GM12878 (cell line): Measurements from ENCODE around the gene ABCF1. TPM values are rescaled to one million over a fixed set of nuclear protein-coding genes. Genes with fewer than 3 reads are reported as not detected.

ENCODE experiments used
- ATAC-seq: fragments of 200-7000 bp; cut with Tn5 transposase; 3 replicates; pipeline ENCODE4 v1.9.1; 2020; ENCODE audit warnings: mild to moderate bottlenecking, moderate library complexity
- BruUV-seq: library from RNA; stranded (reverse); fragments of 400-500 nt; replicated peaks from 2 replicates; lab custom pipeline; 2021; lab: Mats Ljungman, UMichigan
- CTCF ChIA-PET: fragments of 300-600 bp; sonication (Branson Sonifier 250); formaldehyde crosslinking; extraction: SDS; loops from one replicate; lab custom pipeline; 2021; ENCODE audit warnings: inconsistent platforms; lab: Yijun Ruan, JAX
- POLR2A ChIA-PET: fragments of 350-600 bp; formaldehyde crosslinking; extraction: SDS; loops from one replicate; lab custom pipeline; 2021; ENCODE audit warnings: inconsistent platforms; lab: Charles Lee
- RAD21 ChIA-PET: fragments of 300-600 bp; sonication (Branson Sonifier 250); formaldehyde crosslinking; loops from one replicate; lab custom pipeline; 2023; ENCODE audit warnings: antibody characterized with exemption; ENCODE audit not compliant: unreplicated experiment; lab: Charles Lee
- SMC1A ChIA-PET: fragments of 300-600 bp; sonication (Branson Sonifier 250); formaldehyde crosslinking; loops from one replicate; lab custom pipeline; 2023; ENCODE audit not compliant: unreplicated experiment, uncharacterized antibody; lab: Charles Lee
- DNase-seq: peaks from one replicate; pipeline ENCODE4 v3.0.0-alpha.2; 2011; ENCODE audit warnings: low read depth, low spot score
- FAIRE-seq: peaks from 3 replicates; lab custom pipeline; 2011; peaks lifted over from hg19 to GRCh38; lab: Jason Lieb, UNC
- H2AFZ ChIP-seq: 2 replicates; pipeline ENCODE4 v1.6.0; 2011; ENCODE audit warnings: low read depth, low read length, control low read depth; ENCODE audit not compliant: control insufficient read depth
- H3K27ac ChIP-seq: 2 replicates; pipeline ENCODE4 v1.5.1; 2011; ENCODE audit warnings: control low read depth; ENCODE audit not compliant: control insufficient read depth, insufficient read depth
- H3K27me3 ChIP-seq, 2 experiments: replicated peaks in 1 of 2; 2 replicates each; pipeline versions ENCODE4 v1.6.0 to v1.6.1; 2011; ENCODE audit warnings: low read length in 1 of 2; ENCODE audit not compliant: control insufficient read depth in 2 of 2, insufficient read depth in 2 of 2
- H3K36me3 ChIP-seq, 2 experiments: 2 replicates each; pipeline ENCODE4 v1.5.1; 2011; ENCODE audit warnings: low read length in 1 of 2; ENCODE audit not compliant: control insufficient read depth in 2 of 2, insufficient read depth in 2 of 2
- H3K4me1 ChIP-seq: 2 replicates; pipeline ENCODE4 v1.6.1; 2011; ENCODE audit warnings: mild to moderate bottlenecking, low read length, moderate library complexity, mixed read lengths; ENCODE audit not compliant: control insufficient read depth, insufficient read depth
- H3K4me2 ChIP-seq: 2 replicates; pipeline ENCODE4 v1.6.0; 2011; ENCODE audit warnings: control low read depth; ENCODE audit not compliant: control insufficient read depth, insufficient read depth
- H3K4me3 ChIP-seq: fragments of 200-600 bp; sonication (generic); 2 replicates; pipeline ENCODE4 v1.5.1; 2016
- H3K79me2 ChIP-seq: 2 replicates; pipeline ENCODE4 v1.6.0; 2011; ENCODE audit warnings: low read length; ENCODE audit not compliant: control insufficient read depth, insufficient read depth
- H3K9ac ChIP-seq: 2 replicates; pipeline ENCODE4 v1.8.0; 2011; ENCODE audit warnings: low read length, control low read depth, mixed read lengths; ENCODE audit not compliant: control insufficient read depth, insufficient read depth
- H3K9me3 ChIP-seq: replicated peaks from 3 replicates; pipeline ENCODE4 v1.5.1; 2011; ENCODE audit warnings: mild to moderate bottlenecking, low read length; ENCODE audit not compliant: control insufficient read depth, insufficient read depth
- H4K20me1 ChIP-seq: 2 replicates; pipeline ENCODE4 v1.6.0; 2011; ENCODE audit not compliant: control insufficient read depth, insufficient read depth
- BHLHE40 ChIP-seq, 2 experiments: fragments of 450-650 bp in 1 of 2; IDR thresholded peaks; 2 replicates each; pipeline ENCODE4 v1.6.1; 2011 to 2017; ENCODE audit warnings: low read depth in 2 of 2, borderline replicate concordance in 1 of 2, improper control_type of control experiment in 1 of 2, low read length in 1 of 2, mild to moderate bottlenecking in 1 of 2
- CHD2 ChIP-seq: IDR thresholded peaks from 2 replicates; pipeline ENCODE4 v1.6.1; 2011; ENCODE audit warnings: low read depth, low read length, improper control_type of control experiment, borderline replicate concordance
- DPF2 ChIP-seq: fragments of 450-650 bp; IDR thresholded peaks from 2 replicates; pipeline ENCODE4 v1.6.1; 2017; ENCODE audit warnings: mild to moderate bottlenecking
- IKZF1 ChIP-seq: fragments of 450-650 bp; conservative IDR thresholded peaks from 2 replicates; pipeline ENCODE4 v1.6.1; 2017; ENCODE audit warnings: antibody characterized with exemption, mild to moderate bottlenecking
- MTA2 ChIP-seq: fragments of 450-650 bp; IDR thresholded peaks from 2 replicates; pipeline ENCODE4 v1.6.1; 2016; ENCODE audit warnings: low read depth, mild to moderate bottlenecking, moderate library complexity
- NFYA ChIP-seq: IDR thresholded peaks from 2 replicates; pipeline ENCODE4 v1.6.1; 2011; ENCODE audit warnings: low read depth, mild to moderate bottlenecking, low read length, improper control_type of control experiment, borderline replicate concordance
- NFYB ChIP-seq: IDR thresholded peaks from 2 replicates; pipeline ENCODE4 v1.6.1; 2011; ENCODE audit warnings: low read depth, mild to moderate bottlenecking, low read length, improper control_type of control experiment, moderate library complexity; ENCODE audit not compliant: insufficient read depth
- PAX5 ChIP-seq: IDR thresholded peaks from 2 replicates; pipeline ENCODE4 v1.6.1; 2011; ENCODE audit warnings: low read depth, low read length, borderline replicate concordance
- PML ChIP-seq: IDR thresholded peaks from 2 replicates; pipeline ENCODE4 v1.6.1; 2012; ENCODE audit warnings: low read length, inconsistent platforms
- RFX5 ChIP-seq: IDR thresholded peaks from 2 replicates; pipeline ENCODE4 v1.6.1; 2011; ENCODE audit warnings: low read depth, low read length, improper control_type of control experiment
- TCF3 ChIP-seq: IDR thresholded peaks from 2 replicates; pipeline ENCODE4 v1.6.1; 2012; ENCODE audit warnings: low read depth, mild to moderate bottlenecking, low read length, borderline replicate concordance; ENCODE audit not compliant: insufficient read depth
- ZSCAN29 ChIP-seq: fragments of 450-650 bp; IDR thresholded peaks from 2 replicates; pipeline ENCODE4 v1.6.1; 2017; ENCODE audit warnings: mild to moderate bottlenecking, moderate library complexity
- WGBS: methylation state at CpG from one replicate; pipeline ENCODE4 v1.1.6; 2016; ENCODE audit warnings: low lambda C conversion rate; ENCODE audit not compliant: insufficient replicate concordance, insufficient coverage; ENCODE audit errors: missing lambda C conversion rate; 5-methylcytosine and 5-hydroxymethylcytosine counted together
- in situ Hi-C: fragments of 300-500 bp; cut with MboI; formaldehyde crosslinking; loops from 9 replicates; pipeline ENCODE4 v1.14.3; 2018; ENCODE audit warnings: mixed read lengths
- intact Hi-C: fragments of 100-400 bp; cut with micrococcal nuclease; formaldehyde crosslinking; loops from one replicate; pipeline ENCODE4 v1.14.2; 2022; ENCODE audit not compliant: unreplicated experiment
- polyA plus RNA-seq, 11 experiments: library from polyadenylated mRNA; depleted of rRNA in 4 of 11; unstranded in 6 of 11; stranded (reverse) in 5 of 11; fragments of >200 nt; fragmentation: Nextera tagmentation in 4 of 11; fragmentation: Illumina TruSeq in 1 of 11; extraction: Ambion mirVana in 4 of 11; extraction: Trizol in 1 of 11; gene quantifications; 1 replicate in 1 of 11; 2 replicates in 10 of 11; pipeline versions ENCODE4 v1.2.1 to v1.2.3, GENCODE V29; 2011 to 2016; ENCODE audit warnings: inconsistent platforms in 2 of 11, missing spikeins in 2 of 11, low read depth in 1 of 11
- total RNA-seq, 4 experiments: library from RNA; depleted of rRNA in 3 of 4; stranded (reverse); fragments of >200 nt in 3 of 4; fragmentation: Illumina TruSeq in 1 of 4; extraction: Trizol in 1 of 4; gene quantifications; 2 replicates each; pipeline versions ENCODE4 v1.2.1 to v1.2.3, GENCODE V29; 2013 to 2021
- TF ChIP-seq, protein P1 (sequence below): IDR thresholded peaks from 2 replicates; pipeline ENCODE4 v1.6.1; 2011; ENCODE audit warnings: borderline replicate concordance, low read depth, mild to moderate bottlenecking, moderate library complexity, low read length; ENCODE audit not compliant: insufficient read depth, poor library complexity, severe bottlenecking
- TF ChIP-seq, protein P2 (sequence below): fragments of 450-650 bp; IDR thresholded peaks from 2 replicates; pipeline ENCODE4 v1.6.1; 2017; ENCODE audit warnings: borderline replicate concordance
- TF ChIP-seq, protein P3 (sequence below): fragments of 450-650 bp; IDR thresholded peaks from 2 replicates; pipeline ENCODE4 v1.6.1; 2017; ENCODE audit warnings: low read depth, mild to moderate bottlenecking, moderate library complexity
- TF ChIP-seq, protein P4 (sequence below): IDR thresholded peaks from 2 replicates; pipeline ENCODE4 v1.6.1; 2011; ENCODE audit warnings: low read depth, mild to moderate bottlenecking, low read length, moderate library complexity, borderline replicate concordance; ENCODE audit errors: extremely low read depth
- TF ChIP-seq, protein P5 (sequence below), 3 experiments: IDR thresholded peaks in 2 of 3; conservative IDR thresholded peaks in 1 of 3; 2 replicates each; pipeline ENCODE4 v1.5.1; 2011; ENCODE audit warnings: low read depth in 3 of 3, low read length in 3 of 3, mild to moderate bottlenecking in 3 of 3, control low read depth in 2 of 3, moderate library complexity in 2 of 3, inconsistent platforms in 1 of 3, mixed read lengths in 1 of 3; ENCODE audit not compliant: control insufficient read depth in 2 of 3, insufficient read depth in 1 of 3; ENCODE audit errors: extremely low read depth in 1 of 3

ABCF1 gene
- total and polyA plus RNA-seq, 10 of the 15 experiments (the other 5 are each of a cell fraction or from before 2014, with no cell fraction given) = 21.3 to 79.6 (median 55.9) TPM

DNA sequence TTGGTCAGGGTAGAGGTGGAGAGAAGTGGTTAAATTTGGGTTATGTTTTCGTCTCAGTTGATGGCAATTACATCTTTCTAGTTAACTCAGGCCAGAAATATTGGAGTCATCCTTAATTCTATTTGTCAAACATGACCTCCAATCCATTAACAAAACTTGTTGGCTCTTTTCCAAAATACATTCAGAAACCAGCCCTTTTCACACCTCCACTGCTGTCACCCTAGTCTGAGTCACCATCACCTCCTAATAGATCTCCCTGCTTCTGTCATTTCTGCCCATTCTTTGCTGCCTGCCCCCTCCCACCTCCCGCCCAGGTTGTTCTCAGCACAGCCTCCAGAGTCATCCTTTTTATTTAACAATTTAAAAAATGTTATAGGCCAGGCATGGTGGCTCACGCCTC, 3.0 kb upstream of the ABCF1 start:
- H3K9ac ChIP-seq = no peak overlapping the region
- FAIRE-seq = no peak
- in situ Hi-C loops (no loop called here), intact Hi-C loops (no loop called here)
- no peaks in the 10 kb centered on the region for H3K27me3 ChIP-seq
- CTCF ChIA-PET = interaction anchor here (2.5 kb wide), 1 partner anchor 23 kb away, joined by 9 read pairs; no protein-coding TSS in a partner anchor
- no TSS peak for BruUV-seq
- no peak overlapping the region for H3K27ac ChIP-seq
- H3K4me3 ChIP-seq = no peak overlapping the region
- peaks cover 15% of the 10 kb centered on the region for H3K4me1 ChIP-seq
- WGBS = 64% methylated on average over 3 of the region's 3 CpGs
- SMC1A ChIA-PET = no interaction called here
- POLR2A ChIA-PET = no interaction called here
- peak; percentile 34 for ATAC-seq
- H2AFZ ChIP-seq = no peak overlapping the region
- H3K79me2 ChIP-seq = peaks cover 22% of the 10 kb centered on the region
- H3K9me3 ChIP-seq = no peaks in the 10 kb centered on the region
- DNase-seq = no peak
- no peaks in the 10 kb centered on the region for H4K20me1 ChIP-seq
- H3K4me2 ChIP-seq = no peak overlapping the region
- RAD21 ChIA-PET = no interaction called here
- H3K36me3 ChIP-seq = no peaks in the 10 kb centered on the region
- 0 out of 2 replicates have a peak, but pooled peaks have one; percentile 40 for TF ChIP-seq DPF2
- TF ChIP-seq IKZF1 = 0 out of 2 replicates have a peak, but pooled peaks have one; percentile 27
- no peak for TF ChIP-seq NFYA
- TF ChIP-seq, protein P1, sequence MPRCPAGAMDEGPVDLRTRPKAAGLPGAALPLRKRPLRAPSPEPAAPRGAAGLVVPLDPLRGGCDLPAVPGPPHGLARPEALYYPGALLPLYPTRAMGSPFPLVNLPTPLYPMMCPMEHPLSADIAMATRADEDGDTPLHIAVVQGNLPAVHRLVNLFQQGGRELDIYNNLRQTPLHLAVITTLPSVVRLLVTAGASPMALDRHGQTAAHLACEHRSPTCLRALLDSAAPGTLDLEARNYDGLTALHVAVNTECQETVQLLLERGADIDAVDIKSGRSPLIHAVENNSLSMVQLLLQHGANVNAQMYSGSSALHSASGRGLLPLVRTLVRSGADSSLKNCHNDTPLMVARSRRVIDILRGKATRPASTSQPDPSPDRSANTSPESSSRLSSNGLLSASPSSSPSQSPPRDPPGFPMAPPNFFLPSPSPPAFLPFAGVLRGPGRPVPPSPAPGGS = no peak
- TF ChIP-seq CHD2 = no peak
- peak; percentile 28; the same call in 1 of the 2 replicates for TF ChIP-seq MTA2
- no peak for TF ChIP-seq PML
- TF ChIP-seq NFYB = no peak
- TF ChIP-seq, protein P2, sequence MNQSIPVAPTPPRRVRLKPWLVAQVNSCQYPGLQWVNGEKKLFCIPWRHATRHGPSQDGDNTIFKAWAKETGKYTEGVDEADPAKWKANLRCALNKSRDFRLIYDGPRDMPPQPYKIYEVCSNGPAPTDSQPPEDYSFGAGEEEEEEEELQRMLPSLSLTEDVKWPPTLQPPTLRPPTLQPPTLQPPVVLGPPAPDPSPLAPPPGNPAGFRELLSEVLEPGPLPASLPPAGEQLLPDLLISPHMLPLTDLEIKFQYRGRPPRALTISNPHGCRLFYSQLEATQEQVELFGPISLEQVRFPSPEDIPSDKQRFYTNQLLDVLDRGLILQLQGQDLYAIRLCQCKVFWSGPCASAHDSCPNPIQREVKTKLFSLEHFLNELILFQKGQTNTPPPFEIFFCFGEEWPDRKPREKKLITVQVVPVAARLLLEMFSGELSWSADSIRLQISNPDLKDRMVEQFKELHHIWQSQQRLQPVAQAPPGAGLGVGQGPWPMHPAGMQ = no peak
- TF ChIP-seq BHLHE40 (IDR thresholded peaks at IDR 0.05; ENCODE audit: borderline replicate concordance in 1 of 2, low read depth in 2 of 2, low read length in 1 of 2) = 0 out of 4 replicates have a peak, but pooled peaks of 1 of the 2 experiments have one; percentile 17
- no peak for TF ChIP-seq TCF3
- TF ChIP-seq, protein P3, sequence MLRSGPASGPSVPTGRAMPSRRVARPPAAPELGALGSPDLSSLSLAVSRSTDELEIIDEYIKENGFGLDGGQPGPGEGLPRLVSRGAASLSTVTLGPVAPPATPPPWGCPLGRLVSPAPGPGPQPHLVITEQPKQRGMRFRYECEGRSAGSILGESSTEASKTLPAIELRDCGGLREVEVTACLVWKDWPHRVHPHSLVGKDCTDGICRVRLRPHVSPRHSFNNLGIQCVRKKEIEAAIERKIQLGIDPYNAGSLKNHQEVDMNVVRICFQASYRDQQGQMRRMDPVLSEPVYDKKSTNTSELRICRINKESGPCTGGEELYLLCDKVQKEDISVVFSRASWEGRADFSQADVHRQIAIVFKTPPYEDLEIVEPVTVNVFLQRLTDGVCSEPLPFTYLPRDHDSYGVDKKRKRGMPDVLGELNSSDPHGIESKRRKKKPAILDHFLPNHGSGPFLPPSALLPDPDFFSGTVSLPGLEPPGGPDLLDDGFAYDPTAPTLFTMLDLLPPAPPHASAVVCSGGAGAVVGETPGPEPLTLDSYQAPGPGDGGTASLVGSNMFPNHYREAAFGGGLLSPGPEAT = no peak
- no peak for TF ChIP-seq ZSCAN29
- TF ChIP-seq RFX5 = no peak
- no peak for TF ChIP-seq PAX5
- TF ChIP-seq, protein P4, sequence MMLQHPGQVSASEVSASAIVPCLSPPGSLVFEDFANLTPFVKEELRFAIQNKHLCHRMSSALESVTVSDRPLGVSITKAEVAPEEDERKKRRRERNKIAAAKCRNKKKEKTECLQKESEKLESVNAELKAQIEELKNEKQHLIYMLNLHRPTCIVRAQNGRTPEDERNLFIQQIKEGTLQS = no peak
- TF ChIP-seq, protein P5, sequence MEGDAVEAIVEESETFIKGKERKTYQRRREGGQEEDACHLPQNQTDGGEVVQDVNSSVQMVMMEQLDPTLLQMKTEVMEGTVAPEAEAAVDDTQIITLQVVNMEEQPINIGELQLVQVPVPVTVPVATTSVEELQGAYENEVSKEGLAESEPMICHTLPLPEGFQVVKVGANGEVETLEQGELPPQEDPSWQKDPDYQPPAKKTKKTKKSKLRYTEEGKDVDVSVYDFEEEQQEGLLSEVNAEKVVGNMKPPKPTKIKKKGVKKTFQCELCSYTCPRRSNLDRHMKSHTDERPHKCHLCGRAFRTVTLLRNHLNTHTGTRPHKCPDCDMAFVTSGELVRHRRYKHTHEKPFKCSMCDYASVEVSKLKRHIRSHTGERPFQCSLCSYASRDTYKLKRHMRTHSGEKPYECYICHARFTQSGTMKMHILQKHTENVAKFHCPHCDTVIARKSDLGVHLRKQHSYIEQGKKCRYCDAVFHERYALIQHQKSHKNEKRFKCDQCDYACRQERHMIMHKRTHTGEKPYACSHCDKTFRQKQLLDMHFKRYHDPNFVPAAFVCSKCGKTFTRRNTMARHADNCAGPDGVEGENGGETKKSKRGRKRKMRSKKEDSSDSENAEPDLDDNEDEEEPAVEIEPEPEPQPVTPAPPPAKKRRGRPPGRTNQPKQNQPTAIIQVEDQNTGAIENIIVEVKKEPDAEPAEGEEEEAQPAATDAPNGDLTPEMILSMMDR (IDR thresholded peaks at IDR 0.05 in 2 of 3, conservative IDR thresholded peaks at IDR 0.05 in 1 of 3; ENCODE audit: control insufficient read depth in 2 of 3, extremely low read depth in 1 of 3, insufficient read depth in 1 of 3, low read depth in 3 of 3, low read length in 3 of 3) = no peak
